22Rv1 (cell line): ENCODE measurements around the gene FAM20A.

Source experiments
- H3K27ac ChIP-seq: fragments of 450-650 bp; 2 replicates; pipeline ENCODE4 v1.5.1; 2017
- CTCF ChIP-seq: fragments of 450-650 bp; IDR thresholded peaks from 2 replicates; pipeline ENCODE4 v1.5.1; 2017; ENCODE audit warnings: mild to moderate bottlenecking
- ZFX ChIP-seq: fragments of 450-650 bp; IDR thresholded peaks from 2 replicates; pipeline ENCODE4 v1.6.1; 2017; ENCODE audit warnings: antibody characterized with exemption, borderline replicate concordance

The FAM20A gene

GRCh38 chr17:68600067-68600930 is 868 bp downstream of the FAM20A start:
- peak; percentile 53 for TF ChIP-seq CTCF
- TF ChIP-seq ZFX: no peak
- H3K27ac ChIP-seq: no peak overlapping the region

- no peak overlapping the region for H3K27ac ChIP-seq
- TF ChIP-seq ZFX (no peak), CTCF (no peak)
These were observed 1.6 kb downstream of the FAM20A start for GRCh38 chr17:68599552-68600066.

- TF ChIP-seq ZFX (no peak), CTCF (no peak)
- H3K27ac ChIP-seq: no peak overlapping the region
These were observed 2.1 kb downstream of the FAM20A start for GRCh38 chr17:68599091-68599490.

GRCh38 chr17:68598545-68598961 is 2.6 kb downstream of the FAM20A start:
- no peak overlapping the region for H3K27ac ChIP-seq
- no peak for TF ChIP-seq CTCF
- TF ChIP-seq ZFX: no peak

GRCh38 chr17:68598074-68598473 is 3.1 kb downstream of the FAM20A start:
- TF ChIP-seq ZFX: no peak
- no peak for TF ChIP-seq CTCF
- no peak overlapping the region for H3K27ac ChIP-seq

- TF ChIP-seq ZFX: no peak
- TF ChIP-seq CTCF: no peak
- H3K27ac ChIP-seq: no peak overlapping the region
These were observed 4.7 kb downstream of the FAM20A start for GRCh38 chr17:68596411-68596945.

- TF ChIP-seq CTCF (no peak), ZFX (no peak)
- no peak overlapping the region for H3K27ac ChIP-seq
These were observed 5.2 kb downstream of the FAM20A start for GRCh38 chr17:68595986-68596385.
